ENCODE results near the gene ROBO1.

ROBO1 gene

GRCh38 chr3:79436387-79436786 is 331.4 kb downstream of the ROBO1 start:
- DNase-seq = no peak

- DNase-seq = no peak
Measured at GRCh38 chr3:79427081-79427480, 340.7 kb downstream of the ROBO1 start.

- no peak for DNase-seq
Measured at GRCh38 chr3:79424811-79425210, 343.0 kb downstream of the ROBO1 start.

- no peak for DNase-seq
Measured at GRCh38 chr3:79423417-79423816, 344.4 kb downstream of the ROBO1 start.

- no peak for DNase-seq
Measured at GRCh38 chr3:79421273-79421672, 346.5 kb downstream of the ROBO1 start.

GRCh38 chr3:79418855-79419621 is 348.8 kb downstream of the ROBO1 start:
- no peak for DNase-seq

GRCh38 chr3:79415356-79415755 is 352.4 kb downstream of the ROBO1 start:
- DNase-seq = no peak

GRCh38 chr3:79414806-79415205 is 353.0 kb downstream of the ROBO1 start:
- DNase-seq = no peak

- no peak for DNase-seq
Measured at GRCh38 chr3:79414035-79414434, 353.8 kb downstream of the ROBO1 start.

- DNase-seq = no peak
Measured at GRCh38 chr3:79412537-79412936, 355.3 kb downstream of the ROBO1 start.

- no peak for DNase-seq
Measured at GRCh38 chr3:79410617-79411016, 357.2 kb downstream of the ROBO1 start.

- no peak for DNase-seq
Measured at GRCh38 chr3:79410136-79410535, 357.7 kb downstream of the ROBO1 start.

- no peak for DNase-seq
Measured at GRCh38 chr3:79406175-79406574, 361.6 kb downstream of the ROBO1 start.

- no peak for DNase-seq
Measured at GRCh38 chr3:79405183-79405582, 362.6 kb downstream of the ROBO1 start.

GRCh38 chr3:79396595-79396994 is 371.2 kb downstream of the ROBO1 start:
- DNase-seq = no peak

GRCh38 chr3:79392479-79392878 is 375.3 kb downstream of the ROBO1 start:
- DNase-seq = no peak

GRCh38 chr3:79390352-79390751 is 377.4 kb downstream of the ROBO1 start:
- DNase-seq = no peak

- DNase-seq = no peak
Measured at GRCh38 chr3:79385211-79385610, 382.6 kb downstream of the ROBO1 start.

- no peak for DNase-seq
Measured at GRCh38 chr3:79383402-79384012, 384.3 kb downstream of the ROBO1 start.

GRCh38 chr3:79380581-79380980 is 387.2 kb downstream of the ROBO1 start:
- no peak for DNase-seq

- DNase-seq = no peak
Measured at GRCh38 chr3:79378064-79378463, 389.7 kb downstream of the ROBO1 start.

GRCh38 chr3:79369306-79369705 is 398.5 kb downstream of the ROBO1 start:
- DNase-seq = no peak

- DNase-seq = no peak
Measured at GRCh38 chr3:79368403-79368802, 399.4 kb downstream of the ROBO1 start.

- no peak for DNase-seq
Measured at GRCh38 chr3:79367803-79368202, 400.0 kb downstream of the ROBO1 start.

GRCh38 chr3:79367066-79367465 is 400.7 kb downstream of the ROBO1 start:
- no peak for DNase-seq

All from stimulated activated CD4-positive, alpha-beta T cell treated with anti-CD3 and anti-CD28 coated beads, Interleukin-2, amount 100 ng/mL, for 48 hours (primary cell).